GM12878 (cell line): ENCODE measurements around the gene KCNK5. TPM values are rescaled to one million over a fixed set of nuclear protein-coding genes. Genes with fewer than 3 reads are reported as not detected.

Experiments
- ATAC-seq: fragments of 200-7000 bp; cut with Tn5 transposase; 3 replicates; pipeline ENCODE4 v1.9.1; 2020; ENCODE audit warnings: mild to moderate bottlenecking, moderate library complexity
- BruUV-seq: library from RNA; stranded (reverse); fragments of 400-500 nt; replicated peaks from 2 replicates; lab custom pipeline; 2021; lab: Mats Ljungman, UMichigan
- CTCF ChIA-PET: fragments of 300-600 bp; sonication (Branson Sonifier 250); formaldehyde crosslinking; extraction: SDS; loops from one replicate; lab custom pipeline; 2021; ENCODE audit warnings: inconsistent platforms; lab: Yijun Ruan, JAX
- POLR2A ChIA-PET: fragments of 350-600 bp; formaldehyde crosslinking; extraction: SDS; loops from one replicate; lab custom pipeline; 2021; ENCODE audit warnings: inconsistent platforms; lab: Charles Lee
- RAD21 ChIA-PET: fragments of 300-600 bp; sonication (Branson Sonifier 250); formaldehyde crosslinking; loops from one replicate; lab custom pipeline; 2023; ENCODE audit warnings: antibody characterized with exemption; ENCODE audit not compliant: unreplicated experiment; lab: Charles Lee
- SMC1A ChIA-PET: fragments of 300-600 bp; sonication (Branson Sonifier 250); formaldehyde crosslinking; loops from one replicate; lab custom pipeline; 2023; ENCODE audit not compliant: unreplicated experiment, uncharacterized antibody; lab: Charles Lee
- DNase-seq: peaks from one replicate; pipeline ENCODE4 v3.0.0-alpha.2; 2011; ENCODE audit warnings: low read depth, low spot score
- FAIRE-seq: peaks from 3 replicates; lab custom pipeline; 2011; peaks lifted over from hg19 to GRCh38; lab: Jason Lieb, UNC
- H2AFZ ChIP-seq: 2 replicates; pipeline ENCODE4 v1.6.0; 2011; ENCODE audit warnings: low read depth, low read length, control low read depth; ENCODE audit not compliant: control insufficient read depth
- H3K27ac ChIP-seq: 2 replicates; pipeline ENCODE4 v1.5.1; 2011; ENCODE audit warnings: control low read depth; ENCODE audit not compliant: control insufficient read depth, insufficient read depth
- H3K27me3 ChIP-seq, 2 experiments: replicated peaks in 1 of 2; 2 replicates each; pipeline versions ENCODE4 v1.6.0 to v1.6.1; 2011; ENCODE audit warnings: low read length in 1 of 2; ENCODE audit not compliant: control insufficient read depth in 2 of 2, insufficient read depth in 2 of 2
- H3K36me3 ChIP-seq, 2 experiments: 2 replicates each; pipeline ENCODE4 v1.5.1; 2011; ENCODE audit warnings: low read length in 1 of 2; ENCODE audit not compliant: control insufficient read depth in 2 of 2, insufficient read depth in 2 of 2
- H3K4me1 ChIP-seq: 2 replicates; pipeline ENCODE4 v1.6.1; 2011; ENCODE audit warnings: mild to moderate bottlenecking, low read length, moderate library complexity, mixed read lengths; ENCODE audit not compliant: control insufficient read depth, insufficient read depth
- H3K4me2 ChIP-seq: 2 replicates; pipeline ENCODE4 v1.6.0; 2011; ENCODE audit warnings: control low read depth; ENCODE audit not compliant: control insufficient read depth, insufficient read depth
- H3K4me3 ChIP-seq: fragments of 200-600 bp; sonication (generic); 2 replicates; pipeline ENCODE4 v1.5.1; 2016
- H3K79me2 ChIP-seq: 2 replicates; pipeline ENCODE4 v1.6.0; 2011; ENCODE audit warnings: low read length; ENCODE audit not compliant: control insufficient read depth, insufficient read depth
- H3K9ac ChIP-seq: 2 replicates; pipeline ENCODE4 v1.8.0; 2011; ENCODE audit warnings: low read length, control low read depth, mixed read lengths; ENCODE audit not compliant: control insufficient read depth, insufficient read depth
- H3K9me3 ChIP-seq: replicated peaks from 3 replicates; pipeline ENCODE4 v1.5.1; 2011; ENCODE audit warnings: mild to moderate bottlenecking, low read length; ENCODE audit not compliant: control insufficient read depth, insufficient read depth
- H4K20me1 ChIP-seq: 2 replicates; pipeline ENCODE4 v1.6.0; 2011; ENCODE audit not compliant: control insufficient read depth, insufficient read depth
- ATF2 ChIP-seq: IDR thresholded peaks from 2 replicates; pipeline ENCODE4 v1.6.1; 2012; ENCODE audit warnings: low read length, inconsistent platforms
- CEBPB ChIP-seq, 2 experiments: fragments of 150-350 bp in 1 of 2; IDR thresholded peaks; 2 replicates each; pipeline ENCODE4 v1.6.1; 2012 to 2014; ENCODE audit warnings: low read depth in 2 of 2, low read length in 2 of 2, borderline replicate concordance in 1 of 2, inconsistent platforms in 1 of 2
- EED ChIP-seq: sonication (generic); IDR thresholded peaks from 2 replicates; pipeline ENCODE4 v1.6.1; 2016; ENCODE audit warnings: antibody characterized with exemption, low read depth
- ETV6 ChIP-seq, 2 experiments: fragments of 450-650 bp in 1 of 2; IDR thresholded peaks in 1 of 2; conservative IDR thresholded peaks in 1 of 2; 2 replicates each; pipeline ENCODE4 v1.6.1; 2014; ENCODE audit warnings: antibody characterized with exemption in 1 of 2, borderline replicate concordance in 1 of 2, low read depth in 1 of 2, mild to moderate bottlenecking in 1 of 2, moderate library complexity in 1 of 2
- EZH2 ChIP-seq: IDR thresholded peaks from 2 replicates; pipeline ENCODE4 v1.6.1; 2012; ENCODE audit warnings: low read depth, mild to moderate bottlenecking, control low read depth, inconsistent platforms, low read length, borderline replicate concordance; ENCODE audit not compliant: control insufficient read depth
- IKZF1 ChIP-seq: fragments of 450-650 bp; conservative IDR thresholded peaks from 2 replicates; pipeline ENCODE4 v1.6.1; 2017; ENCODE audit warnings: antibody characterized with exemption, mild to moderate bottlenecking
- KAT2A ChIP-seq: conservative IDR thresholded peaks from 2 replicates; pipeline ENCODE4 v1.6.1; 2011; ENCODE audit warnings: low read depth, low read length; ENCODE audit not compliant: control insufficient read depth
- MLLT1 ChIP-seq: fragments of 450-650 bp; IDR thresholded peaks from 2 replicates; pipeline ENCODE4 v1.6.1; 2016; ENCODE audit warnings: mild to moderate bottlenecking
- RFX5 ChIP-seq: IDR thresholded peaks from 2 replicates; pipeline ENCODE4 v1.6.1; 2011; ENCODE audit warnings: low read depth, low read length, improper control_type of control experiment
- SMAD1 ChIP-seq: fragments of 450-650 bp; IDR thresholded peaks from 2 replicates; pipeline ENCODE4 v1.6.1; 2018; ENCODE audit warnings: mild to moderate bottlenecking, low read depth; ENCODE audit not compliant: partially characterized antibody
- STAT1 ChIP-seq: fragments of 450-650 bp; conservative IDR thresholded peaks from 2 replicates; pipeline ENCODE4 v1.6.1; 2014; ENCODE audit warnings: antibody characterized with exemption, mild to moderate bottlenecking
- YBX1 ChIP-seq: fragments of 450-650 bp; IDR thresholded peaks from 2 replicates; pipeline ENCODE4 v1.6.1; 2016; ENCODE audit warnings: antibody characterized with exemption
- ZBTB4 ChIP-seq: fragments of 450-650 bp; formaldehyde crosslinking; IDR thresholded peaks from 2 replicates; pipeline ENCODE4 v1.4.0; 2022; ENCODE audit warnings: mild to moderate bottlenecking, moderate library complexity
- ZNF622 ChIP-seq: fragments of 450-650 bp; IDR thresholded peaks from 2 replicates; pipeline ENCODE4 v1.6.1; 2017; ENCODE audit warnings: mild to moderate bottlenecking, inconsistent platforms
- ZSCAN29 ChIP-seq: fragments of 450-650 bp; IDR thresholded peaks from 2 replicates; pipeline ENCODE4 v1.6.1; 2017; ENCODE audit warnings: mild to moderate bottlenecking, moderate library complexity
- WGBS: methylation state at CpG from one replicate; pipeline ENCODE4 v1.1.6; 2016; ENCODE audit warnings: low lambda C conversion rate; ENCODE audit not compliant: insufficient replicate concordance, insufficient coverage; ENCODE audit errors: missing lambda C conversion rate; 5-methylcytosine and 5-hydroxymethylcytosine counted together
- in situ Hi-C: fragments of 300-500 bp; cut with MboI; formaldehyde crosslinking; loops from 9 replicates; pipeline ENCODE4 v1.14.3; 2018; ENCODE audit warnings: mixed read lengths
- intact Hi-C: fragments of 100-400 bp; cut with micrococcal nuclease; formaldehyde crosslinking; loops from one replicate; pipeline ENCODE4 v1.14.2; 2022; ENCODE audit not compliant: unreplicated experiment
- polyA plus RNA-seq, 11 experiments: library from polyadenylated mRNA; depleted of rRNA in 4 of 11; unstranded in 6 of 11; stranded (reverse) in 5 of 11; fragments of >200 nt; fragmentation: Nextera tagmentation in 4 of 11; fragmentation: Illumina TruSeq in 1 of 11; extraction: Ambion mirVana in 4 of 11; extraction: Trizol in 1 of 11; gene quantifications; 1 replicate in 1 of 11; 2 replicates in 10 of 11; pipeline versions ENCODE4 v1.2.1 to v1.2.3, GENCODE V29; 2011 to 2016; ENCODE audit warnings: inconsistent platforms in 2 of 11, missing spikeins in 2 of 11, low read depth in 1 of 11
- total RNA-seq, 4 experiments: library from RNA; depleted of rRNA in 3 of 4; stranded (reverse); fragments of >200 nt in 3 of 4; fragmentation: Illumina TruSeq in 1 of 4; extraction: Trizol in 1 of 4; gene quantifications; 2 replicates each; pipeline versions ENCODE4 v1.2.1 to v1.2.3, GENCODE V29; 2013 to 2021

KCNK5 gene
- total and polyA plus RNA-seq, 10 of the 15 experiments (the other 5 are each of a cell fraction or from before 2014, with no cell fraction given) = 0.11 to 4.2 (median 2.1) TPM

- Histone ChIP-seq H3K4me1 (no peaks in the 10 kb centered on the region), H3K79me2 (no peaks in the 10 kb centered on the region), H3K4me2 (no peak overlapping the region), H2AFZ (no peak overlapping the region), H3K9ac (no peak overlapping the region), H3K9me3 (no peaks in the 10 kb centered on the region), H3K27ac (no peak overlapping the region), H3K27me3 (no peaks in the 10 kb centered on the region; a peak in 1 of 4 replicates), H3K36me3 (no peaks in the 10 kb centered on the region), H4K20me1 (no peaks in the 10 kb centered on the region), H3K4me3 (no peak overlapping the region)
- CTCF ChIA-PET = interaction anchor here (0.9 to 2.2 kb wide), 2 partner anchors 146 to 160 kb away, joined by 3 to 7 read pairs; no protein-coding TSS in a partner anchor
- intact Hi-C loops (loop anchor here (10.0 kb wide), 1 partner anchor 162 kb away; no protein-coding TSS in a partner anchor), in situ Hi-C loops (no loop called here)
- POLR2A ChIA-PET = no interaction called here
- BruUV-seq = no TSS peak
- SMC1A ChIA-PET = interaction anchor here (1.0 kb wide), 1 partner anchor 146 kb away, joined by 3 read pairs; no protein-coding TSS in a partner anchor
- TF ChIP-seq KAT2A (no peak), EED (no peak), ZSCAN29 (no peak), MLLT1 (no peak), EZH2 (no peak), ETV6 (conservative IDR thresholded peaks at IDR 0.05 in 1 of 2, IDR thresholded peaks at IDR 0.05 in 1 of 2; ENCODE audit: borderline replicate concordance in 1 of 2, low read depth in 1 of 2) (no peak), RFX5 (no peak), YBX1 (no peak), SMAD1 (no peak), STAT1 (no peak), ZBTB4 (CRISPR knock-in tag) (no peak), ATF2 (no peak), CEBPB (IDR thresholded peaks at IDR 0.05; ENCODE audit: borderline replicate concordance in 1 of 2, low read depth in 2 of 2, low read length in 2 of 2) (no peak), ZNF622 (no peak), IKZF1 (no peak)
- FAIRE-seq (no peak), DNase-seq (no peak), ATAC-seq (no peak)
- RAD21 ChIA-PET = interaction anchor here (1.4 kb wide), 1 partner anchor 285 kb away, joined by 3 read pairs; no protein-coding TSS in a partner anchor
- WGBS = 37% methylated on average over 3 of the region's 3 CpGs
Observed at GRCh38 chr6:39156801-39157200, 72.5 kb downstream of the KCNK5 start.
